WTC11 (cell line): ENCODE results near the gene SNRPA.

Experiments used
- ATF3 ChIP-seq: sonication (generic); formaldehyde crosslinking; conservative IDR thresholded peaks from 2 replicates; pipeline ENCODE4 v1.8.1; 2022; ENCODE audit warnings: mild to moderate bottlenecking, missing genetic modification reagents
- KAT7 ChIP-seq: sonication (generic); formaldehyde crosslinking; IDR thresholded peaks from 2 replicates; pipeline ENCODE4 v1.8.1; 2023; ENCODE audit warnings: missing genetic modification reagents, mild to moderate bottlenecking, borderline replicate concordance
- MAX ChIP-seq: sonication (generic); formaldehyde crosslinking; IDR thresholded peaks from 2 replicates; pipeline ENCODE4 v1.8.0; 2022; ENCODE audit warnings: mild to moderate bottlenecking, missing genetic modification reagents
- NFYB ChIP-seq: sonication (generic); formaldehyde crosslinking; conservative IDR thresholded peaks from 2 replicates; pipeline ENCODE4 v1.8.0; 2022; ENCODE audit warnings: low read depth, missing genetic modification reagents
- PRDM15 ChIP-seq: sonication (generic); formaldehyde crosslinking; IDR thresholded peaks from 2 replicates; pipeline ENCODE4 v1.8.0; 2022; ENCODE audit warnings: missing genetic modification reagents
- PREB ChIP-seq: sonication (generic); formaldehyde crosslinking; IDR thresholded peaks from 2 replicates; pipeline ENCODE4 v1.8.1; 2022; ENCODE audit warnings: mild to moderate bottlenecking, missing genetic modification reagents, moderate library complexity, borderline replicate concordance
- USF1 ChIP-seq: sonication (generic); formaldehyde crosslinking; IDR thresholded peaks from 2 replicates; pipeline ENCODE4 v1.8.0; 2022; ENCODE audit warnings: mild to moderate bottlenecking, missing genetic modification reagents
- ZBTB21 ChIP-seq: sonication (generic); formaldehyde crosslinking; IDR thresholded peaks from 2 replicates; pipeline ENCODE4 v1.8.1; 2023; ENCODE audit warnings: mild to moderate bottlenecking, missing genetic modification reagents, borderline replicate concordance
- ZNF232 ChIP-seq: sonication (generic); formaldehyde crosslinking; IDR thresholded peaks from 2 replicates; pipeline ENCODE4 v1.8.0; 2022; ENCODE audit warnings: mild to moderate bottlenecking, missing genetic modification reagents
- TF ChIP-seq, protein P1 (sequence below): fragments of 200-600 bp; IDR thresholded peaks from 2 replicates; pipeline ENCODE4 v1.8.0; 2022; ENCODE audit warnings: antibody characterized with exemption
- TF ChIP-seq, protein P2 (sequence below): sonication (generic); formaldehyde crosslinking; IDR thresholded peaks from 2 replicates; pipeline ENCODE4 v1.8.1; 2022; ENCODE audit warnings: missing genetic modification reagents, borderline replicate concordance
- TF ChIP-seq, protein P3 (sequence below): sonication (generic); formaldehyde crosslinking; IDR thresholded peaks from 2 replicates; pipeline ENCODE4 v1.8.1; 2022; ENCODE audit warnings: low read depth, missing genetic modification reagents, borderline replicate concordance
- TF ChIP-seq, protein P4 (sequence below): sonication (generic); formaldehyde crosslinking; IDR thresholded peaks from 2 replicates; pipeline ENCODE4 v1.8.1; 2023; ENCODE audit warnings: mild to moderate bottlenecking, missing genetic modification reagents, moderate library complexity
- TF ChIP-seq, protein P5 (sequence below): sonication (generic); formaldehyde crosslinking; IDR thresholded peaks from 2 replicates; pipeline ENCODE4 v1.8.1; 2022; ENCODE audit warnings: mild to moderate bottlenecking, moderate library complexity, missing genetic modification reagents

- TF ChIP-seq ZBTB21 (CRISPR knock-in tag) (no peak), NFYB (CRISPR knock-in tag) (no peak), MAX (CRISPR knock-in tag) (no peak), ATF3 (CRISPR knock-in tag) (no peak), USF1 (CRISPR knock-in tag) (no peak), PREB (CRISPR knock-in tag) (no peak), ZNF232 (CRISPR knock-in tag) (no peak), PRDM15 (CRISPR knock-in tag) (no peak), KAT7 (CRISPR knock-in tag) (no peak)
- TF ChIP-seq, protein P1, sequence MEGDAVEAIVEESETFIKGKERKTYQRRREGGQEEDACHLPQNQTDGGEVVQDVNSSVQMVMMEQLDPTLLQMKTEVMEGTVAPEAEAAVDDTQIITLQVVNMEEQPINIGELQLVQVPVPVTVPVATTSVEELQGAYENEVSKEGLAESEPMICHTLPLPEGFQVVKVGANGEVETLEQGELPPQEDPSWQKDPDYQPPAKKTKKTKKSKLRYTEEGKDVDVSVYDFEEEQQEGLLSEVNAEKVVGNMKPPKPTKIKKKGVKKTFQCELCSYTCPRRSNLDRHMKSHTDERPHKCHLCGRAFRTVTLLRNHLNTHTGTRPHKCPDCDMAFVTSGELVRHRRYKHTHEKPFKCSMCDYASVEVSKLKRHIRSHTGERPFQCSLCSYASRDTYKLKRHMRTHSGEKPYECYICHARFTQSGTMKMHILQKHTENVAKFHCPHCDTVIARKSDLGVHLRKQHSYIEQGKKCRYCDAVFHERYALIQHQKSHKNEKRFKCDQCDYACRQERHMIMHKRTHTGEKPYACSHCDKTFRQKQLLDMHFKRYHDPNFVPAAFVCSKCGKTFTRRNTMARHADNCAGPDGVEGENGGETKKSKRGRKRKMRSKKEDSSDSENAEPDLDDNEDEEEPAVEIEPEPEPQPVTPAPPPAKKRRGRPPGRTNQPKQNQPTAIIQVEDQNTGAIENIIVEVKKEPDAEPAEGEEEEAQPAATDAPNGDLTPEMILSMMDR: no peak
- TF ChIP-seq, protein P2, sequence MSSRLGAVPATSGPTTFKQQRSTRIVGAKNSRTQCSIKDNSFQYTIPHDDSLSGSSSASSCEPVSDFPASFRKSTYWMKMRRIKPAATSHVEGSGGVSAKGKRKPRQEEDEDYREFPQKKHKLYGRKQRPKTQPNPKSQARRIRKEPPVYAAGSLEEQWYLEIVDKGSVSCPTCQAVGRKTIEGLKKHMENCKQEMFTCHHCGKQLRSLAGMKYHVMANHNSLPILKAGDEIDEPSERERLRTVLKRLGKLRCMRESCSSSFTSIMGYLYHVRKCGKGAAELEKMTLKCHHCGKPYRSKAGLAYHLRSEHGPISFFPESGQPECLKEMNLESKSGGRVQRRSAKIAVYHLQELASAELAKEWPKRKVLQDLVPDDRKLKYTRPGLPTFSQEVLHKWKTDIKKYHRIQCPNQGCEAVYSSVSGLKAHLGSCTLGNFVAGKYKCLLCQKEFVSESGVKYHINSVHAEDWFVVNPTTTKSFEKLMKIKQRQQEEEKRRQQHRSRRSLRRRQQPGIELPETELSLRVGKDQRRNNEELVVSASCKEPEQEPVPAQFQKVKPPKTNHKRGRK (CRISPR knock-in tag): no peak
- TF ChIP-seq, protein P3, sequence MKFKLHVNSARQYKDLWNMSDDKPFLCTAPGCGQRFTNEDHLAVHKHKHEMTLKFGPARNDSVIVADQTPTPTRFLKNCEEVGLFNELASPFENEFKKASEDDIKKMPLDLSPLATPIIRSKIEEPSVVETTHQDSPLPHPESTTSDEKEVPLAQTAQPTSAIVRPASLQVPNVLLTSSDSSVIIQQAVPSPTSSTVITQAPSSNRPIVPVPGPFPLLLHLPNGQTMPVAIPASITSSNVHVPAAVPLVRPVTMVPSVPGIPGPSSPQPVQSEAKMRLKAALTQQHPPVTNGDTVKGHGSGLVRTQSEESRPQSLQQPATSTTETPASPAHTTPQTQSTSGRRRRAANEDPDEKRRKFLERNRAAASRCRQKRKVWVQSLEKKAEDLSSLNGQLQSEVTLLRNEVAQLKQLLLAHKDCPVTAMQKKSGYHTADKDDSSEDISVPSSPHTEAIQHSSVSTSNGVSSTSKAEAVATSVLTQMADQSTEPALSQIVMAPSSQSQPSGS (CRISPR knock-in tag): no peak
- TF ChIP-seq, protein P4, sequence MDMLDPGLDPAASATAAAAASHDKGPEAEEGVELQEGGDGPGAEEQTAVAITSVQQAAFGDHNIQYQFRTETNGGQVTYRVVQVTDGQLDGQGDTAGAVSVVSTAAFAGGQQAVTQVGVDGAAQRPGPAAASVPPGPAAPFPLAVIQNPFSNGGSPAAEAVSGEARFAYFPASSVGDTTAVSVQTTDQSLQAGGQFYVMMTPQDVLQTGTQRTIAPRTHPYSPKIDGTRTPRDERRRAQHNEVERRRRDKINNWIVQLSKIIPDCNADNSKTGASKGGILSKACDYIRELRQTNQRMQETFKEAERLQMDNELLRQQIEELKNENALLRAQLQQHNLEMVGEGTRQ (CRISPR knock-in tag): no peak
- TF ChIP-seq, protein P5, sequence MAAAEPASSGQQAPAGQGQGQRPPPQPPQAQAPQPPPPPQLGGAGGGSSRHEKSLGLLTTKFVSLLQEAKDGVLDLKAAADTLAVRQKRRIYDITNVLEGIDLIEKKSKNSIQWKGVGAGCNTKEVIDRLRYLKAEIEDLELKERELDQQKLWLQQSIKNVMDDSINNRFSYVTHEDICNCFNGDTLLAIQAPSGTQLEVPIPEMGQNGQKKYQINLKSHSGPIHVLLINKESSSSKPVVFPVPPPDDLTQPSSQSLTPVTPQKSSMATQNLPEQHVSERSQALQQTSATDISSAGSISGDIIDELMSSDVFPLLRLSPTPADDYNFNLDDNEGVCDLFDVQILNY (CRISPR knock-in tag): no peak
Measured at GRCh38 chr19:40755791-40756190, 4.8 kb downstream of the SNRPA start.
